Transverse colon (tissue), 3 donors: Measurements from ENCODE around the gene SLC30A10.

Source experiments
- POLR2A ChIP-seq: fragments of 450-650 bp; IDR thresholded peaks from one replicate; pipeline ENCODE4 v1.6.1; 2016; ENCODE audit warnings: antibody characterized with exemption, mild to moderate bottlenecking, moderate library complexity
- TF ChIP-seq, protein P1 (sequence below), 5 experiments: fragments of 200-600 bp in 3 of 5; fragments of 450-650 bp in 2 of 5; sonication (generic) in 3 of 5; IDR thresholded peaks; 1 replicate in 2 of 5; 2 replicates in 3 of 5; pipeline ENCODE4 v1.5.1; 2016 to 2017; ENCODE audit warnings: antibody characterized with exemption in 5 of 5, inconsistent platforms in 3 of 5, mild to moderate bottlenecking in 2 of 5, moderate library complexity in 1 of 5

DNA sequence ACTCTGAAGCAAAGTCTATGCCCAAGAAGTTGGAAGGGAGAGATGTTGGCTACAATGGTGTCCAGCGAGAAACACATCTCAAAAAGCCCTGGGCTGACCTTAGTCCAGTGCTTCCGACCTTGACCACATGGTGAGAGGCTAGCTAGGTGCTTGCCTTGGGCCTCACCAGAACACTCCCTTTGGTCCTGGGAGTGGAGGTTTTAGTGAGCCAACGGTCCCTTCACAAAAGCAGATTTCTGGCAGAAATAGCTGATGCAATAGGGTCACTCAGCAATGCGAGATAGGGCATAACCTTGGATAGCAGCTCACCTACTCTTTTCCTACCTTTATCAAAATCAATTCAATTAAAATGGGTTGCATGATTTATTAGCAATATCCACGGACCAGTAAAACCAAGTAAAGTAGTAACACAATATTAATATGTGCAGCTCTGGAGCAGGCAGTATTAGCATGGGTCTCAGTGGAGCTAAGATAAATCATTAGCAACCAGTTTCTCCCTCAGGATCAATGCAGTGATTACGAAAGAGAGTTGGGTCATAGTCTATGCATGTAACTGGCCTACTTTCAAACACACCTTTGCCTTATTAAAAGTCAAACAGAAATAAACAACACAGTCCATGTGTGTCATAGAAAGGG lies 1.9 kb downstream of the SLC30A10 start:
- TF ChIP-seq, protein P1, sequence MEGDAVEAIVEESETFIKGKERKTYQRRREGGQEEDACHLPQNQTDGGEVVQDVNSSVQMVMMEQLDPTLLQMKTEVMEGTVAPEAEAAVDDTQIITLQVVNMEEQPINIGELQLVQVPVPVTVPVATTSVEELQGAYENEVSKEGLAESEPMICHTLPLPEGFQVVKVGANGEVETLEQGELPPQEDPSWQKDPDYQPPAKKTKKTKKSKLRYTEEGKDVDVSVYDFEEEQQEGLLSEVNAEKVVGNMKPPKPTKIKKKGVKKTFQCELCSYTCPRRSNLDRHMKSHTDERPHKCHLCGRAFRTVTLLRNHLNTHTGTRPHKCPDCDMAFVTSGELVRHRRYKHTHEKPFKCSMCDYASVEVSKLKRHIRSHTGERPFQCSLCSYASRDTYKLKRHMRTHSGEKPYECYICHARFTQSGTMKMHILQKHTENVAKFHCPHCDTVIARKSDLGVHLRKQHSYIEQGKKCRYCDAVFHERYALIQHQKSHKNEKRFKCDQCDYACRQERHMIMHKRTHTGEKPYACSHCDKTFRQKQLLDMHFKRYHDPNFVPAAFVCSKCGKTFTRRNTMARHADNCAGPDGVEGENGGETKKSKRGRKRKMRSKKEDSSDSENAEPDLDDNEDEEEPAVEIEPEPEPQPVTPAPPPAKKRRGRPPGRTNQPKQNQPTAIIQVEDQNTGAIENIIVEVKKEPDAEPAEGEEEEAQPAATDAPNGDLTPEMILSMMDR (IDR thresholded peaks at IDR 0.05): no peak
- no peak for TF ChIP-seq POLR2A
